IMR-90 (cell line): ENCODE measurements around the gene RHOBTB3.

Experiments
- BHLHE40 ChIP-seq: fragments of 150-350 bp; IDR thresholded peaks from 2 replicates; pipeline ENCODE4 v1.6.1; 2016; ENCODE audit warnings: mild to moderate bottlenecking, low read depth, low read length
- CEBPB ChIP-seq: IDR thresholded peaks from 2 replicates; pipeline ENCODE4 v1.6.1; 2012; ENCODE audit warnings: low read depth, low read length, improper control_type of control experiment
- CTCF ChIP-seq: conservative IDR thresholded peaks from 2 replicates; pipeline ENCODE4 v1.5.1; 2012; ENCODE audit warnings: mild to moderate bottlenecking, low read depth, low read length, improper control_type of control experiment
- ELK1 ChIP-seq: fragments of 150-350 bp; IDR thresholded peaks from 2 replicates; pipeline ENCODE4 v1.6.1; 2016; ENCODE audit warnings: low read depth, mild to moderate bottlenecking, low read length, moderate library complexity, borderline replicate concordance
- FOS ChIP-seq: fragments of 150-350 bp; IDR thresholded peaks from 2 replicates; pipeline ENCODE4 v1.6.1; 2016; ENCODE audit warnings: low read depth, low read length
- MAZ ChIP-seq: IDR thresholded peaks from 2 replicates; pipeline ENCODE4 v1.6.1; 2012; ENCODE audit warnings: low read depth, mild to moderate bottlenecking, low read length, improper control_type of control experiment, moderate library complexity, borderline replicate concordance
- MXI1 ChIP-seq: IDR thresholded peaks from 2 replicates; pipeline ENCODE4 v1.6.1; 2012; ENCODE audit warnings: low read depth, mild to moderate bottlenecking, low read length, moderate library complexity, borderline replicate concordance
- POLR2A ChIP-seq: IDR thresholded peaks from 2 replicates; pipeline ENCODE4 v1.6.1; 2012; ENCODE audit warnings: mild to moderate bottlenecking, low read depth, low read length
- RAD21 ChIP-seq: IDR thresholded peaks from 2 replicates; pipeline ENCODE4 v1.6.1; 2012; ENCODE audit warnings: low read length, improper control_type of control experiment
- RCOR1 ChIP-seq: IDR thresholded peaks from 2 replicates; pipeline ENCODE4 v1.6.1; 2012; ENCODE audit warnings: mild to moderate bottlenecking, low read length, improper control_type of control experiment; ENCODE audit not compliant: insufficient replicate concordance
- RFX5 ChIP-seq: IDR thresholded peaks from 2 replicates; pipeline ENCODE4 v1.8.0; 2012; ENCODE audit warnings: low read depth, mild to moderate bottlenecking, low read length, moderate library complexity
- SMC3 ChIP-seq: fragments of 150-350 bp; IDR thresholded peaks from 2 replicates; pipeline ENCODE4 v1.6.1; 2016; ENCODE audit warnings: low read depth, mild to moderate bottlenecking, antibody characterized with exemption, low read length, moderate library complexity
- USF2 ChIP-seq: fragments of 150-350 bp; IDR thresholded peaks from 2 replicates; pipeline ENCODE4 v1.6.1; 2017; ENCODE audit warnings: mild to moderate bottlenecking, antibody characterized with exemption, low read length, low read depth

- TF ChIP-seq RAD21 (no peak), CEBPB (no peak), CTCF (no peak), POLR2A (no peak), ELK1 (no peak), USF2 (no peak), MAZ (no peak), FOS (no peak), BHLHE40 (no peak), RCOR1 (no peak), SMC3 (no peak), RFX5 (no peak), MXI1 (no peak)
Measured at GRCh38 chr5:95738834-95739233, 7.7 kb downstream of the RHOBTB3 start.
